Measurements from ENCODE around the gene SLC4A2.

The SLC4A2 gene

GRCh38 chr7:151082141-151083070 lies 23.0 kb downstream of the SLC4A2 start:
- no peak for DNase-seq

GRCh38 chr7:151083071-151083823 lies 23.9 kb downstream of the SLC4A2 start, which contains the start of gene TMUB1:
Gene TMUB1 (minus strand): TSS chr7:151083493. CDS start chr7:151082563, 930 bp downstream.
- DNase-seq = peak; percentile 87

GRCh38 chr7:151083824-151084160 lies 24.4 kb downstream of the SLC4A2 start:
- no peak for DNase-seq

GRCh38 chr7:151085329-151085690 lies 25.9 kb downstream of the SLC4A2 start:
- DNase-seq = no peak

GRCh38 chr7:151085691-151086620 lies 26.6 kb downstream of the SLC4A2 start, which contains the start of gene AGAP3:
Gene AGAP3 (plus strand): TSS chr7:151086475. CDS start chr7:151086742, 267 bp downstream.
- peak; percentile 59 for DNase-seq

- DNase-seq = peak; percentile 23
Observed at GRCh38 chr7:151086802-151087244, 27.4 kb downstream of the SLC4A2 start.

- DNase-seq = peak; percentile 29
Observed at GRCh38 chr7:151087245-151088018, 28.0 kb downstream of the SLC4A2 start.

GRCh38 chr7:151088019-151088855 lies 28.8 kb downstream of the SLC4A2 start:
- no peak for DNase-seq

- no peak for DNase-seq
Observed at GRCh38 chr7:151088856-151089699, 29.7 kb downstream of the SLC4A2 start.

GRCh38 chr7:151089893-151090730 lies 30.7 kb downstream of the SLC4A2 start:
- no peak for DNase-seq

GRCh38 chr7:151091003-151091402 lies 31.6 kb downstream of the SLC4A2 start:
- DNase-seq = no peak

GRCh38 chr7:151091431-151091830 lies 32.0 kb downstream of the SLC4A2 start:
- DNase-seq = no peak

GRCh38 chr7:151091988-151092387 lies 32.6 kb downstream of the SLC4A2 start:
- no peak for DNase-seq

GRCh38 chr7:151093748-151094147 lies 34.4 kb downstream of the SLC4A2 start:
- no peak for DNase-seq

- no peak for DNase-seq
Observed at GRCh38 chr7:151094675-151095074, 35.3 kb downstream of the SLC4A2 start.

- DNase-seq = no peak
Observed at GRCh38 chr7:151095123-151095797, 35.9 kb downstream of the SLC4A2 start.

- DNase-seq = no peak
Observed at GRCh38 chr7:151095828-151096475, 36.6 kb downstream of the SLC4A2 start.

Measured in T-helper 9 cell (primary cell).